ENCODE results near the gene ZSWIM6. TPM values are rescaled to one million over a fixed set of nuclear protein-coding genes. Genes with fewer than 3 reads are reported as not detected.

ZSWIM6 gene
- total and polyA plus RNA-seq, 2 experiments from 2014 or later, result 9.0 to 12.7 TPM

GRCh38 chr5:61435368-61435767, 103.3 kb downstream of the ZSWIM6 start:
- H3K79me2 ChIP-seq, result peaks cover 95% of the 10 kb centered on the region

GRCh38 chr5:61438298-61438970, 106.4 kb downstream of the ZSWIM6 start:
- peaks cover 94% of the 10 kb centered on the region for H3K79me2 ChIP-seq
- H3K9me2 ChIP-seq (replicated peaks; ENCODE audit: insufficient read depth), result no peaks in the 10 kb centered on the region
- no peak overlapping the region for H3K4me2 ChIP-seq
- no peaks in the 10 kb centered on the region for H3K4me1 ChIP-seq (ENCODE audit: insufficient read depth)
- no peaks in the 10 kb centered on the region for H3K27me3 ChIP-seq
- no peaks in the 10 kb centered on the region for H3K36me3 ChIP-seq (replicated peaks; ENCODE audit: insufficient read depth, low read depth)
- H3K4me3 ChIP-seq, result no peak overlapping the region
- no peak for TF ChIP-seq EZH2phosphoT487 (IDR thresholded peaks at IDR 0.05; ENCODE audit: low read depth, severe bottlenecking, unreplicated experiment)
- no peak for TF ChIP-seq CTCF (IDR thresholded peaks at IDR 0.05; ENCODE audit: poor library complexity)
- no peak for TF ChIP-seq EZH2 (IDR thresholded peaks at IDR 0.05; ENCODE audit: borderline replicate concordance)
- peaks cover 18% of the 10 kb centered on the region for H4K20me1 ChIP-seq (ENCODE audit: insufficient read depth, poor library complexity, severe bottlenecking)
- H2AFZ ChIP-seq, result no peak overlapping the region
- no peak for DNase-seq (ENCODE audit: low spot score)
- H3K27ac ChIP-seq, result no peak overlapping the region
- 90% methylated on average over 3 of the region's 3 CpGs for WGBS (ENCODE audit: low lambda C conversion rate, missing lambda C conversion rate)
- peaks cover 14% of the 10 kb centered on the region for H3K9me3 ChIP-seq (ENCODE audit: low read depth)

More at GRCh38 chr5:61435368-61435767, 103.3 kb downstream of the ZSWIM6 start:
- no peak overlapping the region for H2AFZ ChIP-seq
- WGBS (ENCODE audit: low lambda C conversion rate, missing lambda C conversion rate), result 81% methylated on average over 2 of the region's 2 CpGs
- no peaks in the 10 kb centered on the region for H3K9me2 ChIP-seq (replicated peaks; ENCODE audit: insufficient read depth)
- no peak overlapping the region for H3K27ac ChIP-seq
- H3K36me3 ChIP-seq (replicated peaks; ENCODE audit: insufficient read depth, low read depth), result no peaks in the 10 kb centered on the region
- no peaks in the 10 kb centered on the region for H3K27me3 ChIP-seq
- no peaks in the 10 kb centered on the region for H3K9me3 ChIP-seq (ENCODE audit: low read depth)
- no peak overlapping the region for H3K4me2 ChIP-seq
- H3K4me1 ChIP-seq (ENCODE audit: insufficient read depth), result no peaks in the 10 kb centered on the region
- H3K4me3 ChIP-seq, result no peak overlapping the region
- no peak for DNase-seq (ENCODE audit: low spot score)
- TF ChIP-seq CTCF (IDR thresholded peaks at IDR 0.05; ENCODE audit: poor library complexity), result no peak
- TF ChIP-seq EZH2 (IDR thresholded peaks at IDR 0.05; ENCODE audit: borderline replicate concordance), result no peak
- TF ChIP-seq EZH2phosphoT487 (IDR thresholded peaks at IDR 0.05; ENCODE audit: low read depth, severe bottlenecking, unreplicated experiment), result no peak
- peaks cover 18% of the 10 kb centered on the region for H4K20me1 ChIP-seq (ENCODE audit: insufficient read depth, poor library complexity, severe bottlenecking)

GRCh38 chr5:61440086-61440485, 108.0 kb downstream of the ZSWIM6 start:
- Histone ChIP-seq H3K9me3 (ENCODE audit: low read depth) (peaks cover 14% of the 10 kb centered on the region), H3K4me1 (ENCODE audit: insufficient read depth) (no peaks in the 10 kb centered on the region), H3K27me3 (no peaks in the 10 kb centered on the region), H2AFZ (no peak overlapping the region), H3K4me3 (no peak overlapping the region), H3K4me2 (no peak overlapping the region), H3K27ac (no peak overlapping the region), H3K36me3 (replicated peaks; ENCODE audit: insufficient read depth, low read depth) (no peaks in the 10 kb centered on the region), H3K9me2 (replicated peaks; ENCODE audit: insufficient read depth) (no peaks in the 10 kb centered on the region), H3K79me2 (peaks cover 88% of the 10 kb centered on the region), H4K20me1 (ENCODE audit: insufficient read depth, poor library complexity, severe bottlenecking) (peaks cover 18% of the 10 kb centered on the region)
- TF ChIP-seq EZH2phosphoT487 (IDR thresholded peaks at IDR 0.05; ENCODE audit: low read depth, severe bottlenecking, unreplicated experiment), result no peak
- no peak for TF ChIP-seq CTCF (IDR thresholded peaks at IDR 0.05; ENCODE audit: poor library complexity)
- no peak for TF ChIP-seq EZH2 (IDR thresholded peaks at IDR 0.05; ENCODE audit: borderline replicate concordance)
- 98% methylated on average over 3 of the region's 3 CpGs for WGBS (ENCODE audit: low lambda C conversion rate, missing lambda C conversion rate)
- DNase-seq (ENCODE audit: low spot score), result no peak
